Measurements from ENCODE around the gene NEGR1.

DNA sequence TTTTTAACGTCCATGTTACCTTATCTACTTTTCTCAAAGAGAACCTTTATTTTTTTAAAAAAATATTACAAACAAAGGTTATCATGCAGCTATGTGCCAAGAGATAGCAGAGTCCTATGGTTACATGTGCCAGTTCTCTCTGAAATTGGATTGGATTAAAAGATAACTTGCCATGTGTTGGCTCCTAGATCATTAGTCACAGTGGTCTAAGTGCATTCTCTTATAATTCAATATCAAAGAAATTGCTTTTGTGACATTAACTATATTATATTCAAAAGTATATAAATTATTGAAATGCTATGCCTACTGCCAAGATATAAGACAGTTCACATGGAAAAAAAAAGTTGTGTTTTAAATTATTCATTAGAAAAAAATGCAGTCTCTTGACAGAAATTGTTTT, 494.2 kb downstream of the NEGR1 start:
- TF ChIP-seq, protein P1, sequence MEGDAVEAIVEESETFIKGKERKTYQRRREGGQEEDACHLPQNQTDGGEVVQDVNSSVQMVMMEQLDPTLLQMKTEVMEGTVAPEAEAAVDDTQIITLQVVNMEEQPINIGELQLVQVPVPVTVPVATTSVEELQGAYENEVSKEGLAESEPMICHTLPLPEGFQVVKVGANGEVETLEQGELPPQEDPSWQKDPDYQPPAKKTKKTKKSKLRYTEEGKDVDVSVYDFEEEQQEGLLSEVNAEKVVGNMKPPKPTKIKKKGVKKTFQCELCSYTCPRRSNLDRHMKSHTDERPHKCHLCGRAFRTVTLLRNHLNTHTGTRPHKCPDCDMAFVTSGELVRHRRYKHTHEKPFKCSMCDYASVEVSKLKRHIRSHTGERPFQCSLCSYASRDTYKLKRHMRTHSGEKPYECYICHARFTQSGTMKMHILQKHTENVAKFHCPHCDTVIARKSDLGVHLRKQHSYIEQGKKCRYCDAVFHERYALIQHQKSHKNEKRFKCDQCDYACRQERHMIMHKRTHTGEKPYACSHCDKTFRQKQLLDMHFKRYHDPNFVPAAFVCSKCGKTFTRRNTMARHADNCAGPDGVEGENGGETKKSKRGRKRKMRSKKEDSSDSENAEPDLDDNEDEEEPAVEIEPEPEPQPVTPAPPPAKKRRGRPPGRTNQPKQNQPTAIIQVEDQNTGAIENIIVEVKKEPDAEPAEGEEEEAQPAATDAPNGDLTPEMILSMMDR (IDR thresholded peaks at IDR 0.05): no peak
- TF ChIP-seq POLR2A (IDR thresholded peaks at IDR 0.05): no peak

All from testis (tissue), 2 donors.